H1 (cell line): Measurements from ENCODE around the gene AP1G2.

Source experiments
- CHD2 ChIP-seq: IDR thresholded peaks from 2 replicates; pipeline ENCODE4 v1.6.1; 2012; ENCODE audit warnings: low read length, improper control_type of control experiment
- EP300 ChIP-seq, 2 experiments: IDR thresholded peaks; 1 replicate in 1 of 2; 2 replicates in 1 of 2; pipeline ENCODE4 v1.6.1; 2011 to 2012; ENCODE audit warnings: low read depth in 2 of 2, low read length in 2 of 2, mild to moderate bottlenecking in 2 of 2, borderline replicate concordance in 1 of 2, inconsistent platforms in 1 of 2, moderate library complexity in 1 of 2
- FOSL1 ChIP-seq: IDR thresholded peaks from 2 replicates; pipeline ENCODE4 v1.6.1; 2011; ENCODE audit warnings: mild to moderate bottlenecking, low read depth, low read length, moderate library complexity; ENCODE audit not compliant: insufficient read depth
- NRF1 ChIP-seq: IDR thresholded peaks from 2 replicates; pipeline ENCODE4 v1.6.1; 2011; ENCODE audit warnings: mild to moderate bottlenecking, low read depth, low read length, improper control_type of control experiment
- POLR2A ChIP-seq, 2 experiments: IDR thresholded peaks; 1 replicate in 1 of 2; 2 replicates in 1 of 2; pipeline ENCODE4 v1.6.1; 2011; ENCODE audit warnings: low read depth in 2 of 2, low read length in 2 of 2, mild to moderate bottlenecking in 2 of 2; ENCODE audit errors: control extremely low read depth in 1 of 2
- YY1 ChIP-seq: IDR thresholded peaks from 2 replicates; pipeline ENCODE4 v1.6.1; 2011; ENCODE audit warnings: low read depth, mild to moderate bottlenecking, low read length
- TF ChIP-seq, protein P1 (sequence below), 3 experiments: IDR thresholded peaks; 1 replicate in 2 of 3; 2 replicates in 1 of 3; pipeline versions ENCODE4 v1.5.1 to v1.6.1; 2011; ENCODE audit warnings: low read length in 3 of 3, mild to moderate bottlenecking in 3 of 3, inconsistent platforms in 2 of 3, low read depth in 1 of 3, moderate library complexity in 1 of 3; ENCODE audit not compliant: insufficient read depth in 1 of 3; ENCODE audit errors: control extremely low read depth in 1 of 3

DNA sequence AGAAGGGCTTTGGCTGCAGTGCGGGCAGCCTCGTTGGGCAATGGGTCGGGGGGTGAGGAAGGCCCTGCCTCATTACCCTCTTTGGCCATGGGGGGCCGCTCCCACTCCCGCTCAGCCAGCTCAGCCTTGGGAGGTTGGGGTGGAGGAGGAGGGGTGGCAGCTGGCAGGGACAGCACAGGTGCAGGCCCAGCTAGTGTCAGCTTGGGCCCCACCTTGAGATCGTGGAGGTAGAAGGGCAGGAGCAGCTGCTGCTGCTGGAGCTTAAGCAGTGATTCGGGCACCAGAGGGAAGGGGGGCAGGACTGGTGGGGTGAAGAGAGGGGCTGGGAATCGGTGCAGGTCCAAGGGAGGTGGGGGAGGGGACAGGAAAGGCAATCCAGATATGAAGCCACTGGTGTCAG, 42.0 kb downstream of the AP1G2 start:
- TF ChIP-seq YY1 (no peak), NRF1 (no peak), FOSL1 (no peak), POLR2A (IDR thresholded peaks at IDR 0.05; ENCODE audit: control extremely low read depth in 1 of 2, low read depth in 2 of 2, low read length in 2 of 2) (no peak), EP300 (IDR thresholded peaks at IDR 0.05; ENCODE audit: borderline replicate concordance in 1 of 2, low read depth in 2 of 2, low read length in 2 of 2) (no peak), CHD2 (no peak)
- TF ChIP-seq, protein P1, sequence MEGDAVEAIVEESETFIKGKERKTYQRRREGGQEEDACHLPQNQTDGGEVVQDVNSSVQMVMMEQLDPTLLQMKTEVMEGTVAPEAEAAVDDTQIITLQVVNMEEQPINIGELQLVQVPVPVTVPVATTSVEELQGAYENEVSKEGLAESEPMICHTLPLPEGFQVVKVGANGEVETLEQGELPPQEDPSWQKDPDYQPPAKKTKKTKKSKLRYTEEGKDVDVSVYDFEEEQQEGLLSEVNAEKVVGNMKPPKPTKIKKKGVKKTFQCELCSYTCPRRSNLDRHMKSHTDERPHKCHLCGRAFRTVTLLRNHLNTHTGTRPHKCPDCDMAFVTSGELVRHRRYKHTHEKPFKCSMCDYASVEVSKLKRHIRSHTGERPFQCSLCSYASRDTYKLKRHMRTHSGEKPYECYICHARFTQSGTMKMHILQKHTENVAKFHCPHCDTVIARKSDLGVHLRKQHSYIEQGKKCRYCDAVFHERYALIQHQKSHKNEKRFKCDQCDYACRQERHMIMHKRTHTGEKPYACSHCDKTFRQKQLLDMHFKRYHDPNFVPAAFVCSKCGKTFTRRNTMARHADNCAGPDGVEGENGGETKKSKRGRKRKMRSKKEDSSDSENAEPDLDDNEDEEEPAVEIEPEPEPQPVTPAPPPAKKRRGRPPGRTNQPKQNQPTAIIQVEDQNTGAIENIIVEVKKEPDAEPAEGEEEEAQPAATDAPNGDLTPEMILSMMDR (IDR thresholded peaks at IDR 0.05; ENCODE audit: control extremely low read depth in 1 of 3, insufficient read depth in 1 of 3, low read depth in 1 of 3, low read length in 3 of 3) = peak in 2 of 3 experiments; percentile 10 to 13; a peak in 3 of 4 replicates
